AG09309 (cell line): ENCODE results near the gene OVOL1.
A peak's percentile ranks its signal among the peaks of the same experiment; 100 is the strongest.
"Not testable (repeated sequence)": the region's sequence is repeated elsewhere in the genome, so short reads cannot be mapped to it uniquely, and the experiment has no call there.

ENCODE experiments used
- DNase-seq: peaks from one replicate; pipeline ENCODE4 v3.0.0-alpha.2; 2010; ENCODE audit warnings: low read depth
- H3K4me3 ChIP-seq: 2 replicates; pipeline ENCODE4 v1.5.1; 2011; ENCODE audit warnings: mild to moderate bottlenecking, low read depth, low read length, moderate library complexity; ENCODE audit not compliant: control insufficient read depth
- CTCF ChIP-seq: IDR thresholded peaks from 2 replicates; pipeline ENCODE4 v1.5.1; 2011; ENCODE audit warnings: mild to moderate bottlenecking, low read depth, low read length, inconsistent platforms; ENCODE audit not compliant: insufficient read depth, control insufficient read depth; ENCODE audit errors: missing control alignments

The OVOL1 gene

GRCh38 chr11:65744699-65745042, 42.2 kb upstream of the OVOL1 start:
- no peak overlapping the region for H3K4me3 ChIP-seq
- no peak for TF ChIP-seq CTCF
- no peak for DNase-seq

GRCh38 chr11:65745049-65745448, 41.8 kb upstream of the OVOL1 start:
- no peak overlapping the region for H3K4me3 ChIP-seq
- no peak for TF ChIP-seq CTCF
- DNase-seq: no peak

- DNase-seq, H3K4me3 ChIP-seq: not testable (repeated sequence)
These were observed 24.7 kb upstream of the OVOL1 start for GRCh38 chr11:65762169-65762568.

GRCh38 chr11:65762816-65763215, 24.0 kb upstream of the OVOL1 start:
- H3K4me3 ChIP-seq, DNase-seq: not testable (repeated sequence)

- no peak for TF ChIP-seq CTCF
- no peak overlapping the region for H3K4me3 ChIP-seq
- no peak for DNase-seq
These were observed 22.4 kb upstream of the OVOL1 start for GRCh38 chr11:65764434-65764833.

GRCh38 chr11:65766535-65766934, 20.3 kb upstream of the OVOL1 start:
- no peak for TF ChIP-seq CTCF
- H3K4me3 ChIP-seq: no peak overlapping the region
- DNase-seq: peak; percentile 70

- no peak for TF ChIP-seq CTCF
- DNase-seq: no peak
- H3K4me3 ChIP-seq: no peak overlapping the region
These were observed 19.5 kb upstream of the OVOL1 start for GRCh38 chr11:65767406-65767805.

GRCh38 chr11:65767806-65768205, 19.1 kb upstream of the OVOL1 start:
- not testable (repeated sequence) for DNase-seq, H3K4me3 ChIP-seq

GRCh38 chr11:65770951-65771567, 15.8 kb upstream of the OVOL1 start:
- DNase-seq: no peak
- H3K4me3 ChIP-seq: no peak overlapping the region
- TF ChIP-seq CTCF: no peak
